Activated B cell treated with CpG ODN at 0.5 μM for 24 hours (primary cell): ENCODE data around the gene STUB1. TPM values are rescaled to one million over a fixed set of nuclear protein-coding genes. Genes with fewer than 3 reads are reported as not detected.

Source experiments
- ATAC-seq: fragments of 200-7000 bp; cut with Tn5 transposase; one replicate; pipeline ENCODE4 v1.10.0; 2021; ENCODE audit warnings: low read depth, mild to moderate bottlenecking, moderate library complexity
- CTCF ChIA-PET: fragments of 350-600 bp; sonication (Branson Sonifier 250); formaldehyde crosslinking; loops from one replicate; lab custom pipeline; 2021; ENCODE audit warnings: antibody characterized with exemption; lab: Charles Lee
- POLR2A ChIA-PET: fragments of 350-600 bp; sonication (Branson Sonifier 250); formaldehyde crosslinking; loops from one replicate; lab custom pipeline; 2021; ENCODE audit warnings: antibody characterized with exemption; lab: Charles Lee
- DNase-seq: peaks from one replicate; pipeline ENCODE4 v3.0.0; 2022
- H3K27ac Mint-ChIP-seq: one replicate; pipeline ENCODE4 v1.8.0; 2020; ENCODE audit warnings: mixed read lengths
- H3K27me3 Mint-ChIP-seq: one replicate; pipeline ENCODE4 v1.8.0; 2021; ENCODE audit warnings: mixed read lengths
- H3K36me3 Mint-ChIP-seq: one replicate; pipeline ENCODE4 v1.8.0; 2021; ENCODE audit warnings: low read depth, mixed read lengths
- H3K4me1 Mint-ChIP-seq: one replicate; pipeline ENCODE4 v1.8.0; 2021; ENCODE audit warnings: mixed read lengths
- H3K4me3 Mint-ChIP-seq: one replicate; pipeline ENCODE4 v1.8.0; 2020; ENCODE audit warnings: mild to moderate bottlenecking, mixed read lengths
- H3K9me3 Mint-ChIP-seq: one replicate; pipeline ENCODE4 v1.8.0; 2020; ENCODE audit warnings: mixed read lengths
- CTCF ChIP-seq: fragments of 200-600 bp; IDR thresholded peaks from one replicate; pipeline ENCODE4 v1.8.0; 2022; ENCODE audit warnings: antibody characterized with exemption, mild to moderate bottlenecking
- intact Hi-C: fragments of 100-400 bp; cut with micrococcal nuclease; formaldehyde crosslinking; loops from one replicate; pipeline ENCODE4 v1.15.1; 2024
- total RNA-seq: library from RNA; stranded (reverse); gene quantifications from 2 replicates; pipeline ENCODE4 v1.2.3, GENCODE V29; 2022

The STUB1 gene
- total RNA-seq, 1 donor from 2014 or later: 81.2 TPM

GRCh38 chr16:645852-646678 is 34.1 kb upstream of the STUB1 start:
- no peak overlapping the region for H3K4me3 Mint-ChIP-seq
- peaks cover 29% of the 10 kb centered on the region for H3K4me1 Mint-ChIP-seq
- CTCF ChIA-PET: no interaction called here
- no peak for TF ChIP-seq CTCF
- POLR2A ChIA-PET: interaction anchor here (4.0 kb wide), 1 partner anchor 35 kb away, joined by 13 read pairs; the partner anchor contains the start of gene STUB1
- no peaks in the 10 kb centered on the region for H3K9me3 Mint-ChIP-seq
- ATAC-seq (no peak), DNase-seq (no peak)
- no peaks in the 10 kb centered on the region for H3K36me3 Mint-ChIP-seq
- intact Hi-C loops: no loop called here
- no peak overlapping the region for H3K27ac Mint-ChIP-seq
- no peaks in the 10 kb centered on the region for H3K27me3 Mint-ChIP-seq

GRCh38 chr16:646679-647172 is 33.5 kb upstream of the STUB1 start:
- H3K36me3 Mint-ChIP-seq: no peaks in the 10 kb centered on the region
- no peak overlapping the region for H3K27ac Mint-ChIP-seq
- ChIA-PET POLR2A (interaction anchor here (4.0 kb wide), 1 partner anchor 34 kb away, joined by 13 read pairs; the partner anchor contains the start of gene STUB1), CTCF (no interaction called here)
- ATAC-seq: no peak
- DNase-seq: no peak
- H3K4me3 Mint-ChIP-seq: peak overlapping the region; percentile 35
- peaks cover 29% of the 10 kb centered on the region for H3K4me1 Mint-ChIP-seq
- no peak for TF ChIP-seq CTCF
- no peaks in the 10 kb centered on the region for H3K9me3 Mint-ChIP-seq
- intact Hi-C loops: no loop called here
- H3K27me3 Mint-ChIP-seq: no peaks in the 10 kb centered on the region

- H3K4me3 Mint-ChIP-seq: peak overlapping the region; percentile 35
- no peaks in the 10 kb centered on the region for H3K9me3 Mint-ChIP-seq
- ChIA-PET POLR2A (interaction anchor here (1.7 to 4.0 kb wide), 2 partner anchors 11 to 33 kb away, joined by 10 to 13 read pairs; partner anchors contain the start of genes METTL26 and STUB1), CTCF (interaction anchor here (0.6 kb wide), 1 partner anchor 7 kb away, joined by 3 read pairs; no protein-coding TSS in a partner anchor)
- no peak for TF ChIP-seq CTCF
- intact Hi-C loops: no loop called here
- peaks cover 29% of the 10 kb centered on the region for H3K4me1 Mint-ChIP-seq
- no peak for DNase-seq
- H3K27ac Mint-ChIP-seq: no peak overlapping the region
- H3K27me3 Mint-ChIP-seq: no peaks in the 10 kb centered on the region
- no peaks in the 10 kb centered on the region for H3K36me3 Mint-ChIP-seq
- no peak for ATAC-seq
Measured at GRCh38 chr16:647173-647902, 32.9 kb upstream of the STUB1 start.

GRCh38 chr16:648071-648780 is 32.0 kb upstream of the STUB1 start:
- Mint-ChIP-seq H3K4me1 (peaks cover 25% of the 10 kb centered on the region), H3K4me3 (peak overlapping the region; percentile 84), H3K36me3 (no peaks in the 10 kb centered on the region), H3K27ac (peak overlapping the region; percentile 85), H3K9me3 (no peaks in the 10 kb centered on the region), H3K27me3 (no peaks in the 10 kb centered on the region)
- TF ChIP-seq CTCF: no peak
- intact Hi-C loops: loop anchor here (2.0 kb wide), 1 partner anchor 21 kb away; the partner anchor contains the start of gene RHOT2
- ChIA-PET POLR2A (interaction anchor here (0.5 to 4.0 kb wide), 3 partner anchors 12 to 261 kb away, joined by 5 to 13 read pairs (median 10); partner anchors contain the start of genes METTL26 and STUB1), CTCF (interaction anchor here (0.6 to 1.2 kb wide), 2 partner anchors 8 to 55 kb away, joined by 3 to 4 read pairs; no protein-coding TSS in a partner anchor)
- ATAC-seq: peak; percentile 13
- DNase-seq: no peak
